ENCODE measurements around the gene AGBL4. TPM values are rescaled to one million over a fixed set of nuclear protein-coding genes. Genes with fewer than 3 reads are reported as not detected.

Gene AGBL4
- total RNA-seq, 1 donor from 2014 or later, result not detected

DNA sequence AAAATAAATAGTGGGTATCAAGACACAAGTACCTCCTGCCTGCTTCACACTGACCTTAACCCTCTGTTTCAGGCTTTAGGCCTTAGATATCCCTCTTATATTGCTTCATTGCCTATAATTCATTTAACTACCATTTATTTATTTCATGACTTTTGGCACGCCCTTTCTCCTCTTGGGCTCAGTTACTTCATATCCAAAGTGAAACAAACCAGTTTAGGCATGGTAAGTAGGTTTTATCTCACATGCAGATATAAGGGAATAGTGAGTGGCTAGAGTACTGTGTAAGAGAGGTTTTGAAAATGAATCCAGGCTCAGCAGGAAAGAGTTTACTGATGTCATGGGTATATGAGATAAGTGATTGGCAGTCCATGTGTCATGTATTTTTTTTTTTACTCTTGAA lies 1177.3 kb downstream of the AGBL4 start:
- Histone ChIP-seq H3K36me3 (no peaks in the 10 kb centered on the region), H3K27me3 (no peaks in the 10 kb centered on the region), H3K4me1 (no peaks in the 10 kb centered on the region), H3K4me3 (no peak overlapping the region), H3K27ac (no peak overlapping the region), H3K9me3 (no peaks in the 10 kb centered on the region)
- intact Hi-C loops (cut with DNase I), result no loop called here
- no peak for DNase-seq (ENCODE audit: low spot score in 2 of 2)
- TF ChIP-seq, protein P1, sequence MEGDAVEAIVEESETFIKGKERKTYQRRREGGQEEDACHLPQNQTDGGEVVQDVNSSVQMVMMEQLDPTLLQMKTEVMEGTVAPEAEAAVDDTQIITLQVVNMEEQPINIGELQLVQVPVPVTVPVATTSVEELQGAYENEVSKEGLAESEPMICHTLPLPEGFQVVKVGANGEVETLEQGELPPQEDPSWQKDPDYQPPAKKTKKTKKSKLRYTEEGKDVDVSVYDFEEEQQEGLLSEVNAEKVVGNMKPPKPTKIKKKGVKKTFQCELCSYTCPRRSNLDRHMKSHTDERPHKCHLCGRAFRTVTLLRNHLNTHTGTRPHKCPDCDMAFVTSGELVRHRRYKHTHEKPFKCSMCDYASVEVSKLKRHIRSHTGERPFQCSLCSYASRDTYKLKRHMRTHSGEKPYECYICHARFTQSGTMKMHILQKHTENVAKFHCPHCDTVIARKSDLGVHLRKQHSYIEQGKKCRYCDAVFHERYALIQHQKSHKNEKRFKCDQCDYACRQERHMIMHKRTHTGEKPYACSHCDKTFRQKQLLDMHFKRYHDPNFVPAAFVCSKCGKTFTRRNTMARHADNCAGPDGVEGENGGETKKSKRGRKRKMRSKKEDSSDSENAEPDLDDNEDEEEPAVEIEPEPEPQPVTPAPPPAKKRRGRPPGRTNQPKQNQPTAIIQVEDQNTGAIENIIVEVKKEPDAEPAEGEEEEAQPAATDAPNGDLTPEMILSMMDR (IDR thresholded peaks at IDR 0.05), result no peak

DNA sequence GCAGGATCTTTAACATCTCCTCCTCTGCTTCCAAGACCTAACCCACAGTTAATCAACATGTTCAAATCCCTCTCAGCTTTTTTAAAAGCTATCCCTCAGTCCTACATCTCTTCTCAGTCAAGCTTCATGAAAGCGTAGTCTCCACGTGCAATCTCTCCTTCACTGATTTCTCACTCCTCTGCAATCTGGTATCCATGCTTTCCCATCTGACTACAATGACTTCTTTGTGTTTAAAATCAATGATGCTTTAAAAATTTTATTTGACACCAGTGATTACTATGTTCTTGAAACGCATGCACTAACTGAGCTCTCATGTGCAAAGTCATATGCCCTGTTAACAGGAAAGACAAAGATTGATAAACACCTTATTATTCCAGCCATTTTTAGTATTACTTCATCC lies 1179.6 kb downstream of the AGBL4 start:
- Histone ChIP-seq H3K4me3 (no peak overlapping the region), H3K4me1 (no peaks in the 10 kb centered on the region), H3K36me3 (no peaks in the 10 kb centered on the region), H3K27ac (no peak overlapping the region), H3K9me3 (no peaks in the 10 kb centered on the region), H3K27me3 (no peaks in the 10 kb centered on the region)
- TF ChIP-seq, protein P1 (IDR thresholded peaks at IDR 0.05), result no peak
- intact Hi-C loops (cut with DNase I), result no loop called here
- no peak for DNase-seq (ENCODE audit: low spot score in 2 of 2)

DNA sequence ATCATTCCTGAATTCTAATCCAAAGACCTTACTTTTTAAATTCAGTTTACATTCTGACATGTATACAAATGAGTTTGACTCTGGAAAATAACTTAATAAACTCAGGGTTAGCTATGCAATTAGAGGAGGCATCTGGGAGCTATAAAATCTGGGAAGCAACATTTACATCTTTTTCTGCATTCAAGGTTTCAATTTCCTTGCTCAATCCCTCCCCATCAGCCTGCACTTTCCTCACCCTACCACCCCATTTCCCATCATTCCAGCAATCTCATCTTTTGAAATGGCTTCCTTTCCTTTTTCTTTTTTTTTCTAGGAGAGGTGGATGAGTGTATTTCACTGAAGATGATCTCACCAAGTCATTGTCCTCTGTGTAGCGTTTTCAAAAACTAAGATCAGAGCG lies 1181.8 kb downstream of the AGBL4 start:
- Histone ChIP-seq H3K27me3 (no peaks in the 10 kb centered on the region), H3K4me1 (no peaks in the 10 kb centered on the region), H3K9me3 (no peaks in the 10 kb centered on the region), H3K4me3 (no peak overlapping the region), H3K27ac (no peak overlapping the region), H3K36me3 (no peaks in the 10 kb centered on the region)
- no peak for DNase-seq (ENCODE audit: low spot score in 2 of 2)
- TF ChIP-seq, protein P1 (IDR thresholded peaks at IDR 0.05), result no peak
- intact Hi-C loops (cut with DNase I), result no loop called here

- H3K9me3 ChIP-seq, result no peaks in the 10 kb centered on the region
- H3K27me3 ChIP-seq, result no peaks in the 10 kb centered on the region
- H3K27ac ChIP-seq, result no peak overlapping the region
- H3K4me1 ChIP-seq, result no peaks in the 10 kb centered on the region
- no peak overlapping the region for H3K4me3 ChIP-seq
- DNase-seq (ENCODE audit: low spot score in 2 of 2), result no peak
- intact Hi-C loops (cut with DNase I), result no loop called here
- TF ChIP-seq, protein P1 (IDR thresholded peaks at IDR 0.05), result no peak
- no peaks in the 10 kb centered on the region for H3K36me3 ChIP-seq
Measured at GRCh38 chr1:48841461-48841860, 1182.3 kb downstream of the AGBL4 start.

DNA sequence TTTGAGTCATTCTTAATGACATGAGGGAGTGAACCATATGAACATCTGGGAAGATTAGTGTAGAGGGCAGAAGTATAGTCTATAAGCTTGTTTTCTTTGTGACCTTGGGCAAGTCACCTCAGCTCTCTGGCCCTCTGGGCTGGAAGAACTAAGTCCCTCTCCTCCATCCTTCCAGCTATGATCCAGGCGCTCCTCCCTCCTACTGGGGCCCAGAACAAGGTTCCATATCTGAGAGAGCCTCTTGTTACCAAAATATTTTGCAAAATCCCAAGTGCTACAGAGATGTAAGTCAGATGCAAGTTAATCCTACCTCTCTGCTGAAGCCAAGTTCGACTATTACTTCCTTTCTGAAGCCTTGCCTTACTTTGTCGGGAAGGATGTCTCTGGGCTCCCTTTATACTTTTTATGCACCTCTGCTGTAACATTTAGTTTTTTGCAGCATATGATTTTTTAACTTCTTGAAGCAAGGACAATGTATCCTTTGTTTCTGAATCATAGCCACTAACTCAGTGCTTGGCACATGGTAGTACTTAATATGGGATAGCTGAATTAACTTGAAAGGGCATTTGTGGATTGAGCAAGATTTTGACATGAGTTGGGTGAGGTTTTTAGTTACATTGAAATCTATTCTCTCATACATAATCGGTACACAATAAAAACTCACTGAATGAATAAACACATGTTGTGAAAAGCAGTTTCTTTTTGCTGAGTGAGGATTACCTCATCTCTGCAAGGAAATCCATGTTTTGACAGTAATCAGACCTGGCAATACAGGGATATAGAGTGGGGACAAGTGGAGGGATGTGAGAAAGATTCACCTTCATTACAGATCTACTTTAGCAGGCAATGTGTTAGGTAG lies 1192.4 kb downstream of the AGBL4 start:
- Histone ChIP-seq H3K9me3 (no peaks in the 10 kb centered on the region), H3K27ac (no peak overlapping the region), H3K4me3 (no peak overlapping the region), H3K27me3 (no peaks in the 10 kb centered on the region), H3K36me3 (no peaks in the 10 kb centered on the region), H3K4me1 (no peaks in the 10 kb centered on the region)
- intact Hi-C loops (cut with DNase I), result no loop called here
- DNase-seq (ENCODE audit: low spot score in 2 of 2), result no peak
- TF ChIP-seq, protein P1 (IDR thresholded peaks at IDR 0.05), result no peak
